Tibial artery (tissue), 4 donors: Measurements from ENCODE around the gene ZSCAN5C.
"Not testable (repeated sequence)": the region's sequence is repeated elsewhere in the genome, so short reads cannot be mapped to it uniquely, and the experiment has no call there.

Experiments
- DNase-seq, 2 donors: peaks; one replicate each; pipeline ENCODE4 v3.0.0-alpha.2; 2019
- H3K27ac ChIP-seq, 2 donors: fragments of 200-600 bp; sonication (generic) in 1 of 2; 1 replicate in 1 of 2; 2 replicates in 1 of 2; pipeline ENCODE4 v1.5.1; 2018 to 2019; ENCODE audit warnings: mild to moderate bottlenecking in 1 of 2
- H3K27me3 ChIP-seq, 2 donors: fragments of 200-600 bp; sonication (generic) in 1 of 2; one replicate each; pipeline versions ENCODE4 v1.5.1 to v1.6.0; 2016 to 2019
- H3K36me3 ChIP-seq, 3 donors: fragments of 200-600 bp; sonication (generic) in 2 of 3; one replicate each; pipeline ENCODE4 v1.5.1; 2016 to 2019; ENCODE audit warnings: mild to moderate bottlenecking in 2 of 3
- H3K4me1 ChIP-seq, 4 donors: fragments of 200-600 bp; sonication (generic) in 2 of 4; 1 replicate in 3 of 4; 2 replicates in 1 of 4; pipeline ENCODE4 v1.5.1; 2016 to 2019
- H3K4me3 ChIP-seq, 2 donors: fragments of 200-600 bp; sonication (generic) in 1 of 2; 1 replicate in 1 of 2; 2 replicates in 1 of 2; pipeline ENCODE4 v1.5.1; 2018 to 2019; ENCODE audit warnings: mild to moderate bottlenecking in 2 of 2
- H3K9me3 ChIP-seq, 3 donors: fragments of 200-600 bp; sonication (generic) in 1 of 3; one replicate each; pipeline ENCODE4 v1.5.1; 2016 to 2019
- CTCF ChIP-seq, 2 experiments: fragments of 200-600 bp in 1 of 2; fragments of 450-650 bp in 1 of 2; IDR thresholded peaks; one replicate each; pipeline ENCODE4 v1.5.1; 2017 to 2019; ENCODE audit warnings: antibody characterized with exemption in 2 of 2, mild to moderate bottlenecking in 1 of 2, moderate library complexity in 1 of 2
- intact Hi-C: fragments of 100-400 bp; cut with DNase I; formaldehyde crosslinking; loops from one replicate; pipeline ENCODE4 v1.15.0; 2023; ENCODE audit warnings: low total_unique reads

ZSCAN5C gene

GRCh38 chr19:56163097-56163496 is 39.0 kb upstream of the ZSCAN5C start:
- intact Hi-C loops, result no loop called here
- Histone ChIP-seq H3K4me3 (no peak overlapping the region), H3K9me3 (no peaks in the 10 kb centered on the region), H3K36me3 (peaks cover 23 to 37% (median 33%) of the 10 kb centered on the region in 3 donors), H3K27ac (no peak overlapping the region), H3K27me3 (no peaks in the 10 kb centered on the region), H3K4me1 (no peaks in the 10 kb centered on the region)
- no peak for TF ChIP-seq CTCF (IDR thresholded peaks at IDR 0.05)
- no peak for DNase-seq

DNA sequence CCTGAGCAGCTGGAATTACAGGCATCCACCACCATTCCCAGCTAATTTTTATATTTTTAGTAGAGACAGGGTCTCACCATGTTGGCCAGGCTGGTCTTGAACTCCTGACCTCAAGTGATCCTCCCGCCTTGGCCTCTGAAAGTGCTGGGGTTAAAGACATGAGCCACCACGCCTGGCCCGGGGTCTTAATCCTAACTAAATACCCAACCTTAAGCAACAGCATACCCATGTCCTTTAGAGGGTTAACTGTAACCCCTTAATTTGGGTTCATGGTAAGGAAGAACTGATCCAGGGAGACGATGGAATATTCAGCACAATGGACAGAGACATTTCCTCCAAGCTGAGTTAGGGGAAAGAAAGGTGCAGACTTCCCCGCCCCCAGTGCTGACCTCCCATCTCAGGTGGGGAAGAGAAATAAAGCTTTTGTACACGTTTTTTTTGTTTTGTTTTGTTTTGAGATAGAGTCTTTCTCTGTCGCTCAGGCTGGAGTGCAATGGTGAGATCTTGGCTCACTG is 35.0 kb upstream of the ZSCAN5C start:
- H3K27me3 ChIP-seq, result no peaks in the 10 kb centered on the region
- no peaks in the 10 kb centered on the region for H3K4me1 ChIP-seq
- no peaks in the 10 kb centered on the region for H3K36me3 ChIP-seq
- no peak for TF ChIP-seq CTCF (IDR thresholded peaks at IDR 0.05)
- H3K9me3 ChIP-seq, result no peaks in the 10 kb centered on the region
- DNase-seq, result no peak
- intact Hi-C loops, result no loop called here
- H3K27ac ChIP-seq, result no peak overlapping the region
- H3K4me3 ChIP-seq, result no peak overlapping the region

DNA sequence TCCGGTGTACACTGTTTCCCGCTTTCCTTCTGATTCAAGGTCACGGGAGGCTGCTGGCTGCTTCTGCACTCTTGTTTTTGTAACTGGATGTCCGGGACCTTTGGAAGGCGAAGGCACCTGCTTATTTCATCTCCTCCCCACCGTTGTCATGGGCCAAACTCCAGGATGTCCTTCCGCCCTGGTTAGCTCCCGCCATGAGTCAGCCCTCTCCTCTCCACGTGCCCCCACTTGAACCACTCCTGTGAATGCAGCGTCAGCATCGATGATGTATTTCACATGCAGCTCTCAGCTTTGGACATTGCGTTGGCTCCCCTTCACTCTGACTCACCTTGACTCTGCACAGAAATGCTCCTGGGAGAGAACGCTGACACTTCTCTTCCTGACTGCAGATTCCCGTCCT is 31.8 kb upstream of the ZSCAN5C start:
- no peak for DNase-seq
- Histone ChIP-seq H3K36me3 (no peaks in the 10 kb centered on the region), H3K27me3 (peaks cover 0 to 17% of the 10 kb centered on the region in 2 donors), H3K4me1 (no peaks in the 10 kb centered on the region), H3K4me3 (no peak overlapping the region), H3K27ac (no peak overlapping the region), H3K9me3 (no peaks in the 10 kb centered on the region)
- intact Hi-C loops, result loop anchor here (5.0 kb wide), 1 partner anchor 88 kb away; no protein-coding TSS in a partner anchor
- TF ChIP-seq CTCF (IDR thresholded peaks at IDR 0.05), result no peak

DNA sequence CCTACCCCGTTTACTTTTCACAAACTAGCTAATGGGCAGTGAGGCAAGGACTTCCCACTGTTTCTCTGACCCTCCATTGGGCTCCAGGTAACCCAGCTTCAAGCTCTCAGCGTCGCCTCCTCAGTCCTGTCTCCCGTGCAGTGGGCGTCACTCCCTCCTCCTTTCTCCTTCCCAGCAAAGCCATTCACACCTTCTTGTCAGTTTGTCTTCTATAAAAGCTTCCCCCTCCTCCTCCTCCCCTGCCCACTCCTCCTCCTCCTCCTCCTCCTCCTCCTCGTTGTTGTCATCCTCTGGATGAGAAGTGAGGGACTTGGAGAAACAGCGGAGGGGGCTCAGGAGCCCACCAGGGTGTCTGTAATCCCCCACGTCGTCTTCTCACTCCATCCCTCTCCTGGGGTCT is 28.0 kb upstream of the ZSCAN5C start:
- Histone ChIP-seq H3K4me1 (no peaks in the 10 kb centered on the region), H3K4me3 (no peak overlapping the region), H3K27ac (no peak overlapping the region), H3K36me3 (no peaks in the 10 kb centered on the region), H3K27me3 (peaks cover 0 to 31% of the 10 kb centered on the region in 2 donors), H3K9me3 (no peaks in the 10 kb centered on the region)
- TF ChIP-seq CTCF (IDR thresholded peaks at IDR 0.05), result no peak
- intact Hi-C loops, result loop anchor here (5.0 kb wide), 1 partner anchor 92 kb away; no protein-coding TSS in a partner anchor
- DNase-seq, result no peak

- Histone ChIP-seq H3K27ac (no peak overlapping the region), H3K36me3 (no peaks in the 10 kb centered on the region), H3K27me3 (peaks cover 0 to 31% of the 10 kb centered on the region in 2 donors), H3K4me1 (no peaks in the 10 kb centered on the region), H3K4me3 (no peak overlapping the region), H3K9me3 (no peaks in the 10 kb centered on the region)
- no peak for DNase-seq
- intact Hi-C loops, result loop anchor here (5.0 kb wide), 1 partner anchor 92 kb away; no protein-coding TSS in a partner anchor
- no peak for TF ChIP-seq CTCF (IDR thresholded peaks at IDR 0.05)
Measured at GRCh38 chr19:56174550-56174949, 27.5 kb upstream of the ZSCAN5C start.

DNA sequence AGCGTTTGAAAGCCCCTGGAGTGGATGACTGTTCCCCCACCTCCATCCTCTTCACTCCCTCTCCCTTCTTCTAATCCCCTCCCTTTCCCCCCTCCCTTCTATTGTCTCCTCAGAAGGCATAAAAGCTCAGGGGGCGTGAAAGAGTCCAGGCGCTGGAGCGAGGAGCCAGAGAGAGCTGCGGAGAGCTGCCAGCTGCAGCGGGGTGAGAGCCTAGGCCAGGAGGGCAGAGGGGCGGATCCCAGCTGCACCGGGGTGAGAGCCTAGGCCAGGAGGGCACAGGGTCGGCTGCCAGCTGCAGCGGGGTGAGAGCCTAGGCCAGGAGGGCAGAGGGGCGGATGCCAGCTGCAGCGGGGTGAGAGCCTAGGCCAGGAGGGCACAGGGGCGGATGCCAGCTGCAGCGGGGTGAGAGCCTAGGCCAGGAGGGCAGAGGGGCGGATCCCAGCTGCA is 26.2 kb upstream of the ZSCAN5C start, which contains the start of gene GALP:
GALP (plus strand) TSS at position 148 of the 447 bp plus-strand sequence. CDS start 1,101 bp downstream, outside the sequence.
- H3K36me3 ChIP-seq, DNase-seq, H3K9me3 ChIP-seq, intact Hi-C loops, H3K27ac ChIP-seq, H3K4me1 ChIP-seq, H3K4me3 ChIP-seq: not testable (repeated sequence)
- peaks cover 0 to 31% of the 10 kb centered on the region in 2 donors for H3K27me3 ChIP-seq

DNA sequence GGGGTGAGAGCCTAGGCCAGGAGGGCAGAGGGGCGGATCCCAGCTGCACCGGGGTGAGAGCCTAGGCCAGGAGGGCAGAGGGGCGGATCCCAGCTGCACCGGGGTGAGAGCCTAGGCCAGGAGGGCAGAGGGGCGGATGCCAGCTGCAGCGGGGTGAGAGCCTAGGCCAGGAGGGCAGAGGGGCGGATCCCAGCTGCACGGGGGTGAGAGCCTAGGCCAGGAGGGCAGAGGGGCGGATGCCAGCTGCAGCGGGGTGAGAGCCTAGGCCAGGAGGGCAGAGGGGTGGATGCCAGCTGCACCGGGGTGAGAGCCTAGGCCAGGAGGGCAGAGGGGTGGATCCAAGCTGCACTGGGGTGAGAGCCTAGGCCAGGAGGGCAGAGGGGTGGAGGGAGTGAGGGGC is 25.8 kb upstream of the ZSCAN5C start:
- DNase-seq, H3K4me1 ChIP-seq, intact Hi-C loops, H3K27ac ChIP-seq, H3K9me3 ChIP-seq, H3K4me3 ChIP-seq, H3K36me3 ChIP-seq: not testable (repeated sequence)
- H3K27me3 ChIP-seq, result peaks cover 0 to 31% of the 10 kb centered on the region in 2 donors
